ACC112 (cell line): ENCODE data around the gene BRF1.

ENCODE experiments used
- H2AFZ ChIP-seq: fragments of 200-600 bp; sonication (generic); one replicate; pipeline ENCODE4 v1.6.0; 2017; ENCODE audit warnings: antibody characterized with exemption, low read length; ENCODE audit not compliant: unreplicated experiment
- H3K27ac ChIP-seq: fragments of 200-600 bp; sonication (generic); 2 replicates; pipeline ENCODE4 v1.5.1; 2014; ENCODE audit warnings: low read depth, mild to moderate bottlenecking, antibody characterized with exemption, low read length, moderate library complexity
- H3K27me3 ChIP-seq: fragments of 200-600 bp; sonication (generic); 2 replicates; pipeline ENCODE4 v1.6.1; 2014; ENCODE audit warnings: mild to moderate bottlenecking, antibody characterized with exemption, low read length, moderate library complexity, mixed read lengths; ENCODE audit not compliant: insufficient read depth
- H3K36me3 ChIP-seq: fragments of 200-600 bp; sonication (generic); 2 replicates; pipeline ENCODE4 v1.6.1; 2016; ENCODE audit warnings: mild to moderate bottlenecking, antibody characterized with exemption, low read length, moderate library complexity, mixed read lengths; ENCODE audit not compliant: insufficient read depth
- H3K4me1 ChIP-seq: fragments of 200-600 bp; sonication (generic); one replicate; pipeline ENCODE4 v1.6.1; 2016; ENCODE audit warnings: low read length, mixed read lengths; ENCODE audit not compliant: insufficient read depth, unreplicated experiment, control insufficient read depth
- H3K4me3 ChIP-seq: fragments of 200-600 bp; sonication (generic); 2 replicates; pipeline ENCODE4 v1.5.1; 2014; ENCODE audit warnings: mild to moderate bottlenecking, low read depth, low read length
- H3K79me2 ChIP-seq: fragments of 200-600 bp; sonication (generic); one replicate; pipeline ENCODE4 v1.6.0; 2016; ENCODE audit warnings: low read length; ENCODE audit not compliant: control insufficient read depth, unreplicated experiment, insufficient read depth

BRF1 gene

GRCh38 chr14:105274637-105275036 lies 26.2 kb downstream of the BRF1 start:
- no peaks in the 10 kb centered on the region for H3K36me3 ChIP-seq
- H3K27me3 ChIP-seq: no peaks in the 10 kb centered on the region
- H2AFZ ChIP-seq: no peak overlapping the region
- no peak overlapping the region for H3K27ac ChIP-seq
- H3K4me3 ChIP-seq: no peak overlapping the region
- H3K4me1 ChIP-seq: peaks cover 5% of the 10 kb centered on the region
- peaks cover 16% of the 10 kb centered on the region for H3K79me2 ChIP-seq

- Histone ChIP-seq H3K4me1 (peaks cover 8% of the 10 kb centered on the region), H3K36me3 (no peaks in the 10 kb centered on the region), H2AFZ (no peak overlapping the region), H3K79me2 (peaks cover 10% of the 10 kb centered on the region), H3K27me3 (no peaks in the 10 kb centered on the region), H3K4me3 (no peak overlapping the region), H3K27ac (no peak overlapping the region)
Measured at GRCh38 chr14:105273062-105273461, 27.7 kb downstream of the BRF1 start.

GRCh38 chr14:105272623-105273022 lies 28.2 kb downstream of the BRF1 start:
- no peaks in the 10 kb centered on the region for H3K27me3 ChIP-seq
- peaks cover 12% of the 10 kb centered on the region for H3K4me1 ChIP-seq
- H2AFZ ChIP-seq: no peak overlapping the region
- no peak overlapping the region for H3K4me3 ChIP-seq
- H3K27ac ChIP-seq: no peak overlapping the region
- no peaks in the 10 kb centered on the region for H3K36me3 ChIP-seq
- peaks cover 8% of the 10 kb centered on the region for H3K79me2 ChIP-seq

GRCh38 chr14:105271224-105271890 lies 29.4 kb downstream of the BRF1 start:
- Histone ChIP-seq H3K4me3 (no peak overlapping the region), H2AFZ (no peak overlapping the region), H3K4me1 (peaks cover 12% of the 10 kb centered on the region), H3K27ac (no peak overlapping the region), H3K79me2 (peaks cover 8% of the 10 kb centered on the region), H3K36me3 (no peaks in the 10 kb centered on the region), H3K27me3 (no peaks in the 10 kb centered on the region)

- H3K36me3 ChIP-seq: no peaks in the 10 kb centered on the region
- no peak overlapping the region for H2AFZ ChIP-seq
- H3K4me1 ChIP-seq: peaks cover 7% of the 10 kb centered on the region
- H3K27ac ChIP-seq: no peak overlapping the region
- H3K4me3 ChIP-seq: no peak overlapping the region
- no peaks in the 10 kb centered on the region for H3K27me3 ChIP-seq
- peaks cover 2% of the 10 kb centered on the region for H3K79me2 ChIP-seq
Measured at GRCh38 chr14:105269405-105269804, 31.4 kb downstream of the BRF1 start.

GRCh38 chr14:105268736-105269354 lies 32.0 kb downstream of the BRF1 start:
- no peaks in the 10 kb centered on the region for H3K27me3 ChIP-seq
- H3K4me3 ChIP-seq: no peak overlapping the region
- H3K36me3 ChIP-seq: no peaks in the 10 kb centered on the region; the same call in 1 of the 2 replicates
- H3K27ac ChIP-seq: no peak overlapping the region
- peaks cover 7% of the 10 kb centered on the region for H3K4me1 ChIP-seq
- peaks cover 2% of the 10 kb centered on the region for H3K79me2 ChIP-seq
- H2AFZ ChIP-seq: no peak overlapping the region

- Histone ChIP-seq H3K4me1 (peaks cover 7% of the 10 kb centered on the region), H3K79me2 (peaks cover 2% of the 10 kb centered on the region), H3K4me3 (no peak overlapping the region), H3K27me3 (no peaks in the 10 kb centered on the region), H3K36me3 (no peaks in the 10 kb centered on the region; the same call in 1 of the 2 replicates), H3K27ac (no peak overlapping the region), H2AFZ (no peak overlapping the region)
Measured at GRCh38 chr14:105267820-105268548, 32.8 kb downstream of the BRF1 start.

GRCh38 chr14:105261781-105262180 lies 39.0 kb downstream of the BRF1 start:
- Histone ChIP-seq H3K4me1 (no peaks in the 10 kb centered on the region), H3K79me2 (no peaks in the 10 kb centered on the region), H3K27ac (no peak overlapping the region), H3K27me3 (no peaks in the 10 kb centered on the region), H3K4me3 (no peak overlapping the region), H2AFZ (no peak overlapping the region), H3K36me3 (no peaks in the 10 kb centered on the region; the same call in 1 of the 2 replicates)

- H3K27me3 ChIP-seq: no peaks in the 10 kb centered on the region
- no peak overlapping the region for H2AFZ ChIP-seq
- H3K4me3 ChIP-seq: no peak overlapping the region
- H3K79me2 ChIP-seq: no peaks in the 10 kb centered on the region
- no peaks in the 10 kb centered on the region; the same call in 1 of the 2 replicates for H3K36me3 ChIP-seq
- H3K4me1 ChIP-seq: no peaks in the 10 kb centered on the region
- no peak overlapping the region for H3K27ac ChIP-seq
Measured at GRCh38 chr14:105260959-105261358, 39.8 kb downstream of the BRF1 start.

- Histone ChIP-seq H2AFZ (no peak overlapping the region), H3K79me2 (no peaks in the 10 kb centered on the region), H3K27me3 (no peaks in the 10 kb centered on the region), H3K36me3 (no peaks in the 10 kb centered on the region; the same call in 1 of the 2 replicates), H3K4me1 (peaks cover 8% of the 10 kb centered on the region), H3K4me3 (no peak overlapping the region), H3K27ac (no peak overlapping the region)
Measured at GRCh38 chr14:105258846-105259245, 42.0 kb downstream of the BRF1 start.
